GM12874 (cell line): ENCODE measurements around the gene GLS.

Experiments used
- CTCF ChIP-seq: IDR thresholded peaks from 2 replicates; pipeline ENCODE4 v1.5.1; 2011; ENCODE audit warnings: low read depth, mild to moderate bottlenecking, control low read depth, low read length, moderate library complexity; ENCODE audit not compliant: insufficient read depth

Gene GLS

GRCh38 chr2:190942697-190943096, 62.1 kb downstream of the GLS start:
- no peak for TF ChIP-seq CTCF

- no peak for TF ChIP-seq CTCF
These were observed 63.1 kb downstream of the GLS start for GRCh38 chr2:190943706-190944105.

- no peak for TF ChIP-seq CTCF
These were observed 66.5 kb downstream of the GLS start for GRCh38 chr2:190947141-190947540.

GRCh38 chr2:190947711-190948251, 67.2 kb downstream of the GLS start:
- TF ChIP-seq CTCF: 0 out of 2 replicates have a peak, but pooled peaks have one; percentile 7

- TF ChIP-seq CTCF: no peak
These were observed 68.0 kb downstream of the GLS start for GRCh38 chr2:190948671-190949070.

GRCh38 chr2:190950566-190950991, 70.0 kb downstream of the GLS start:
- TF ChIP-seq CTCF: no peak

GRCh38 chr2:190953257-190953656, 72.6 kb downstream of the GLS start:
- no peak for TF ChIP-seq CTCF
